Gastroesophageal sphincter (tissue), 4 donors: ENCODE measurements around the gene DCAF11. TPM values are rescaled to one million over a fixed set of nuclear protein-coding genes. Genes with fewer than 3 reads are reported as not detected.
A peak's percentile ranks its signal among the peaks of the same experiment; 100 is the strongest.

Experiments
- ATAC-seq: fragments of 150-250 bp; one replicate; pipeline ENCODE4 v1.9.1; 2016; ENCODE audit warnings: mild to moderate bottlenecking, moderate library complexity
- H3K27ac ChIP-seq, 4 donors: fragments of 200-600 bp; sonication (generic) in 3 of 4; 1 replicate in 3 of 4; 2 replicates in 1 of 4; pipeline ENCODE4 v1.5.1; 2016 to 2019
- H3K27me3 ChIP-seq: fragments of 200-600 bp; sonication (generic); one replicate; pipeline ENCODE4 v1.5.1; 2019
- H3K36me3 ChIP-seq, 2 donors: fragments of 200-600 bp; sonication (generic); one replicate each; pipeline ENCODE4 v1.5.1; 2019; ENCODE audit warnings: control low read depth in 1 of 2
- H3K4me1 ChIP-seq, 3 donors: fragments of 200-600 bp; sonication (generic); 1 replicate in 2 of 3; 2 replicates in 1 of 3; pipeline ENCODE4 v1.5.1; 2016 to 2019; ENCODE audit warnings: control low read depth in 2 of 3
- H3K4me3 ChIP-seq, 2 donors: fragments of 200-600 bp; sonication (generic); one replicate each; pipeline ENCODE4 v1.5.1; 2019; ENCODE audit warnings: mild to moderate bottlenecking in 1 of 2, moderate library complexity in 1 of 2
- H3K9me3 ChIP-seq, 3 donors: fragments of 200-600 bp; sonication (generic); one replicate each; pipeline ENCODE4 v1.5.1; 2017 to 2019; ENCODE audit warnings: control low read depth in 2 of 3
- EP300 ChIP-seq: sonication (generic); formaldehyde crosslinking; IDR thresholded peaks from one replicate; pipeline ENCODE4 v1.6.1; 2017; ENCODE audit warnings: antibody characterized with exemption, mild to moderate bottlenecking
- POLR2A ChIP-seq, 2 donors: fragments of 450-650 bp; IDR thresholded peaks; one replicate each; pipeline ENCODE4 v1.6.1; 2017; ENCODE audit warnings: antibody characterized with exemption in 2 of 2, mild to moderate bottlenecking in 2 of 2, moderate library complexity in 1 of 2
- POLR2AphosphoS5 ChIP-seq: sonication (generic); formaldehyde crosslinking; IDR thresholded peaks from one replicate; pipeline ENCODE4 v1.6.1; 2017; ENCODE audit warnings: antibody characterized with exemption
- WGBS, 2 donors: methylation state at CpG; one replicate each; pipeline ENCODE4 v1.1.5; 2018; ENCODE audit warnings: low coverage in 1 of 2; 5-methylcytosine and 5-hydroxymethylcytosine counted together
- total RNA-seq, 4 donors: library from RNA; depleted of rRNA; stranded (reverse); fragments of >200 nt; gene quantifications; one replicate each; pipeline ENCODE4 v1.1.0, GENCODE V29; 2016
- TF ChIP-seq, protein P1 (sequence below), 4 experiments: fragments of 200-600 bp in 2 of 4; fragments of 450-650 bp in 2 of 4; sonication (generic) in 1 of 4; IDR thresholded peaks; one replicate each; pipeline ENCODE4 v1.5.1; 2017 to 2019; ENCODE audit warnings: antibody characterized with exemption in 4 of 4, mild to moderate bottlenecking in 2 of 4, moderate library complexity in 2 of 4

The DCAF11 gene
- total RNA-seq, 4 donors from 2014 or later: 58.0 to 81.6 (median 71.6) TPM

DNA sequence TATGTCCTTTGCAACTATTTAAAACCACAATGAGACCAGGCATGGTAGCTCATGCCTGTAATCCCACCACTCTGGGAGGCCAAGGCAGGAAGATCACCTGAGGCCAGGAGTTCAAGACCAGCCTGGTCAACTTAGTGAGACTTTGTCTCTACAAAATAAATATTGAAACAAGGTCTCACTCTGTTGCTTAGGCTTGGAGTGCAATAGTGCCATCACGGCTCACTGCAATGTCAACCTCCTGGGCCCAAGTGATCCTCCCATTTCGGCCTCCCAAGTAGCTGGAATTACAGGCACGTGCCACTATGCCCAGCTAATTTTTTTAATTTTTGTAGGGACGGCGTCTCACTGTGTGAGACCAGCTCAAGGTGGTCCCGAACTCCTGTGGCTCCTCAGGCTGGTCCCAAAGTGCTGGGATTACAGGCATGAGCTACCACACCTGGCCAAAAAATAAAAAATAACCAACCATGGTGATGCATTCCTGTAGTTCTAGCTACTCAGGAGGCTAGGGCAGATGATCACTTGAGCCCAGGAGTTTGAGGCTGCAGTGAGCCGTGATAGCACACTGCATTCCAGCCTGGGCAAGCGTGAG lies 14.9 kb downstream of the DCAF11 start:
- Histone ChIP-seq H3K27me3 (no peaks in the 10 kb centered on the region), H3K4me3 (no peak overlapping the region), H3K27ac (no peak overlapping the region), H3K9me3 (no peaks in the 10 kb centered on the region), H3K4me1 (peaks cover 0 to 20% (median 2%) of the 10 kb centered on the region in 3 donors), H3K36me3 (peaks cover 0 to 5% of the 10 kb centered on the region in 2 donors)
- ATAC-seq: no peak
- WGBS, 2 donors: 94 to 96% methylated on average over 3 to 5 of the region's 8 CpGs
- TF ChIP-seq POLR2A (IDR thresholded peaks at IDR 0.05) (no peak), EP300 (no peak), POLR2AphosphoS5 (no peak)
- TF ChIP-seq, protein P1, sequence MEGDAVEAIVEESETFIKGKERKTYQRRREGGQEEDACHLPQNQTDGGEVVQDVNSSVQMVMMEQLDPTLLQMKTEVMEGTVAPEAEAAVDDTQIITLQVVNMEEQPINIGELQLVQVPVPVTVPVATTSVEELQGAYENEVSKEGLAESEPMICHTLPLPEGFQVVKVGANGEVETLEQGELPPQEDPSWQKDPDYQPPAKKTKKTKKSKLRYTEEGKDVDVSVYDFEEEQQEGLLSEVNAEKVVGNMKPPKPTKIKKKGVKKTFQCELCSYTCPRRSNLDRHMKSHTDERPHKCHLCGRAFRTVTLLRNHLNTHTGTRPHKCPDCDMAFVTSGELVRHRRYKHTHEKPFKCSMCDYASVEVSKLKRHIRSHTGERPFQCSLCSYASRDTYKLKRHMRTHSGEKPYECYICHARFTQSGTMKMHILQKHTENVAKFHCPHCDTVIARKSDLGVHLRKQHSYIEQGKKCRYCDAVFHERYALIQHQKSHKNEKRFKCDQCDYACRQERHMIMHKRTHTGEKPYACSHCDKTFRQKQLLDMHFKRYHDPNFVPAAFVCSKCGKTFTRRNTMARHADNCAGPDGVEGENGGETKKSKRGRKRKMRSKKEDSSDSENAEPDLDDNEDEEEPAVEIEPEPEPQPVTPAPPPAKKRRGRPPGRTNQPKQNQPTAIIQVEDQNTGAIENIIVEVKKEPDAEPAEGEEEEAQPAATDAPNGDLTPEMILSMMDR (IDR thresholded peaks at IDR 0.05): no peak

DNA sequence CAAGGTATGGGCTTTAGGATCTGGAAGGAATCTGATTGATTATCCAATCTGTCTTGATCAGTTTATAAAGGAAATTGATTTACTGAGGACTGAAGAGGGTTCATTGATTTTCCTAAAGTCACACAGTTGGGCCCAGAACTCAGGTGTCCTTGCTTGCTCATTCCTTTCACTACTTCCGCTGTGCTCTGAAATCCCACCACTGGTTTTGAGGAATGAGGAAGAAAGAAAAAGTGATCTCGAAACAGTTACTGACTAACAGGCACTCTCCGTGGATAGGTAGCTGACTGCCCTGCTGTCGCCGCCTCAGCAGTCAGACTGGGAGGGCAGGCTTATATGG lies 15.8 kb downstream of the DCAF11 start, which contains the start of gene FITM1:
Gene FITM1 (plus strand): TSS at position 280 of the 337 bp plus-strand sequence. CDS start 905 bp downstream, outside the sequence.
- no peak for ATAC-seq
- Histone ChIP-seq H3K27ac (peak within 1 kb of the TSS in 3 of 4 donors; percentile 46 to 69 (median 58)), H3K4me1 (peaks cover 0 to 22% (median 2%) of the 10 kb centered on the region in 3 donors), H3K9me3 (no peaks in the 10 kb centered on the region), H3K36me3 (no peaks in the 10 kb centered on the region), H3K27me3 (no peaks in the 10 kb centered on the region), H3K4me3 (no peak within 1 kb of the TSS)
- WGBS, 2 donors: 80 to 86% methylated on average over 1 of the region's 5 CpGs
- TF ChIP-seq POLR2AphosphoS5: no peak
- no peak for TF ChIP-seq POLR2A (IDR thresholded peaks at IDR 0.05)
- no peak for TF ChIP-seq EP300
- TF ChIP-seq, protein P1 (IDR thresholded peaks at IDR 0.05): no peak

DNA sequence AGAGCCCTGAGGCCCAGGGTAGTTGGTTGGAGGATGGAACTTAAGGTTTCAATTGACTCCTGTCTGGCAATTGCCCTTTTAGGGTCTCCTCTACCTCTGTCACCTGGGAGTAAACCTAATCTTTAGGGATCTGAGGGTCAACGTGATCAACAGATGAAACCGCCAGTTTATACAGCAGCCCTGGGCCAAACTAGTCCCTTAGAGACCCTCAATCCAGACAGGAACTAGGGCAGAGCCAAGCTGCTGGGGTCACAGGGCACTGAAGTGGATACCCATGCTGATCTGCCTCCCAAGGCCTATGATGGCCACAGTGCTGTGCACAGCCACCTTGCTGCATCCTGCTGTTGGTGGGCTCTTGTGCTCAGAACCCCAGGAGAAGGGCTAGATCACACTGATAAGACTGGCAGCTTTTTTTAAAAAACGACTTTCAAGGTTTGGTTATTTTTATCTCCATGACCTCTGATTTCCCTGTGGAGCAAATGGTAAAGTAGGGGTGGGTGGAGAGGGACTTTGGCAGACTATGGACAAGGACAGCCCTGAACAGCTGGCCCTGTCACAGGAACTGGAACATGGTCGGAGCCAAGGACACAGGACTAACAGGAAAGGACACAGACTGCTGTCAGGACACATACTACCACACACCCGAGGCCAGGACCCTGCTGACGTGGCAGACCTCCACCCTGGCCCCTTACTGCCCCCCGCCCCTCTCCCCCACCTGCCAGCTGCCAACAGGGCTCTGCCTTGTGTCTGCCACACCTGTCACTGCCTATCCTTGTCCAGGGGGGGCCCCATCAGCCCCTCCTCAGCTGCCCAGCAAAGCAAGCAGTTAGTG lies 16.4 kb downstream of the DCAF11 start:
- Histone ChIP-seq H3K9me3 (no peaks in the 10 kb centered on the region), H3K4me1 (peaks cover 0 to 26% (median 2%) of the 10 kb centered on the region in 3 donors), H3K27ac (peak overlapping the region in 3 of 4 donors; percentile 46 to 69 (median 58)), H3K36me3 (no peaks in the 10 kb centered on the region), H3K27me3 (no peaks in the 10 kb centered on the region), H3K4me3 (no peak overlapping the region)
- TF ChIP-seq POLR2A (IDR thresholded peaks at IDR 0.05): no peak
- TF ChIP-seq, protein P1 (IDR thresholded peaks at IDR 0.05): no peak
- TF ChIP-seq POLR2AphosphoS5: no peak
- no peak for TF ChIP-seq EP300
- ATAC-seq: no peak
- 0% methylated on average over 1 of the region's 7 CpGs; no CpG with 5 or more reads in 1 of the 2 donors for WGBS, 2 donors

DNA sequence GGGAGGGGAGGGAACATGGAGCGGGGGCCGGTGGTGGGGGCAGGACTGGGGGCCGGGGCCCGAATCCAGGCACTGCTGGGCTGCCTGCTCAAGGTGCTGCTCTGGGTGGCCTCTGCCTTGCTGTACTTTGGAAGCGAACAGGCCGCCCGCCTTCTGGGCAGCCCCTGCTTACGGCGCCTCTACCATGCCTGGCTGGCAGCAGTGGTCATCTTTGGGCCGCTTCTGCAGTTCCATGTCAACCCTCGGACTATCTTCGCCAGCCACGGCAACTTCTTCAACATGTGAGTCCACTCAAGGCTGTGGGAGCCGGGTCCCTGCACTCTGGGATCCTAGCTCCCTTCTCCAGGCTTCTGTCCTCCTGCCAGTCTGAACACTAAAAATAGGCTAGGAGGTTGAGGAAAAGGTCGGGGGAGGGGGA lies 17.0 kb downstream of the DCAF11 start:
- peak overlapping the region in 3 of 4 donors; percentile 46 to 69 (median 58) for H3K27ac ChIP-seq
- H3K9me3 ChIP-seq: no peaks in the 10 kb centered on the region
- H3K4me3 ChIP-seq: no peak overlapping the region
- peaks cover 0 to 29% (median 4%) of the 10 kb centered on the region in 3 donors for H3K4me1 ChIP-seq
- no peaks in the 10 kb centered on the region for H3K36me3 ChIP-seq
- TF ChIP-seq, protein P1 (IDR thresholded peaks at IDR 0.05): no peak
- no peak for TF ChIP-seq POLR2A (IDR thresholded peaks at IDR 0.05)
- 80% methylated on average over 1 of the region's 15 CpGs; no CpG with 5 or more reads in 1 of the 2 donors for WGBS, 2 donors
- H3K27me3 ChIP-seq: no peaks in the 10 kb centered on the region
- no peak for ATAC-seq
